Measurements from ENCODE around the gene VWA2. TPM values are rescaled to one million over a fixed set of nuclear protein-coding genes. Genes with fewer than 3 reads are reported as not detected.

VWA2 gene
- total RNA-seq, 6 experiments from 2014 or later: 0.07 TPM; not detected in 5

DNA sequence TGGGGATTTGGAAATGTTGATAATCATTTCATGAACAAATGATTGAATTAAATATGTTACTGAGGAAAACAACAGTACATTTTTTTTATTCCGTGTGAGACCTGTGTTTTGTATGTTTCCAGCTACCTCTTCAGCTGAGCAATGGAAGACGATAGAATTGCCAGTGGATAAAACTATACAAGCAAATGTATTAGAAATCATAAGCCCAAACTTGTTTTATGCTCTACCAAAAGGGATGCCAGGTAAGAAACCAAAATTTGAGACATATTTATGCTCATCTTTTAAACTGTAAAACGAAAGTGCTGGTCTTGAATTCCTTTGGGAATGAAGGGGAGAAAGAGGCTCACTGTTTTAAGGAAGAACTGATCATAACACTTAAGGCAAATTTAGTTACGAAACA is 17.8 kb upstream of the VWA2 start:
- Mint-ChIP-seq H3K27ac (no peak overlapping the region), H3K4me1 (ENCODE audit: low read depth) (no peaks in the 10 kb centered on the region), H3K36me3 (ENCODE audit: low read depth) (no peaks in the 10 kb centered on the region), H3K9me3 (no peaks in the 10 kb centered on the region), H3K4me3 (no peak overlapping the region), H3K27me3 (ENCODE audit: insufficient read depth) (peaks cover 20% of the 10 kb centered on the region)
- TF ChIP-seq CTCF (IDR thresholded peaks at IDR 0.05): no peak
- DNase-seq: no peak

- no peaks in the 10 kb centered on the region for H3K36me3 Mint-ChIP-seq (ENCODE audit: low read depth)
- no peak overlapping the region for H3K4me3 Mint-ChIP-seq
- no peak for TF ChIP-seq CTCF (IDR thresholded peaks at IDR 0.05)
- no peak overlapping the region for H3K27ac Mint-ChIP-seq
- H3K27me3 Mint-ChIP-seq (ENCODE audit: insufficient read depth): peaks cover 23% of the 10 kb centered on the region
- H3K4me1 Mint-ChIP-seq (ENCODE audit: low read depth): no peaks in the 10 kb centered on the region
- no peak for DNase-seq
- H3K9me3 Mint-ChIP-seq: no peaks in the 10 kb centered on the region
Measured at GRCh38 chr10:114223066-114223465, 16.0 kb upstream of the VWA2 start.

DNA sequence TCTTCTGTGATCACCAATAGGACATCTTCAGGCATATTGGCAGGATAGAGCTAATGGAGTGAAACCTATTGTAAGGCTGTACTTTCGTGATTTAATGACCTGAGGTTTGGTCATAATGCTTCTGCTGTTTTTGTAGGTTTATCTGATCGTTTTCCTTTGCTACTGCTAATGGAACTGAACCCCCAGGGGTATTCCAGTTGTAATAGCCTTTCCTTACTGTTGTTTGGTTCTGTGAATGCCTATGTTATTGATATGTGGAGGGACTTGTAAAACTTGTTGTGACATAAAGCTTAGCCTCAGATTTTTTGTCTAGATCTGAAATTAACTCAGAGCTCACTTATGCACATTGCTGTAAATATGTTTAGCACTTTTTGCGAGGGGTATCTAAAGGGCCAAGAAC is 10.9 kb upstream of the VWA2 start:
- Mint-ChIP-seq H3K27me3 (ENCODE audit: insufficient read depth) (peaks cover 22% of the 10 kb centered on the region), H3K4me3 (no peak overlapping the region), H3K36me3 (ENCODE audit: low read depth) (no peaks in the 10 kb centered on the region), H3K9me3 (no peaks in the 10 kb centered on the region), H3K27ac (no peak overlapping the region), H3K4me1 (ENCODE audit: low read depth) (no peaks in the 10 kb centered on the region)
- DNase-seq: no peak
- TF ChIP-seq CTCF (IDR thresholded peaks at IDR 0.05): no peak

DNA sequence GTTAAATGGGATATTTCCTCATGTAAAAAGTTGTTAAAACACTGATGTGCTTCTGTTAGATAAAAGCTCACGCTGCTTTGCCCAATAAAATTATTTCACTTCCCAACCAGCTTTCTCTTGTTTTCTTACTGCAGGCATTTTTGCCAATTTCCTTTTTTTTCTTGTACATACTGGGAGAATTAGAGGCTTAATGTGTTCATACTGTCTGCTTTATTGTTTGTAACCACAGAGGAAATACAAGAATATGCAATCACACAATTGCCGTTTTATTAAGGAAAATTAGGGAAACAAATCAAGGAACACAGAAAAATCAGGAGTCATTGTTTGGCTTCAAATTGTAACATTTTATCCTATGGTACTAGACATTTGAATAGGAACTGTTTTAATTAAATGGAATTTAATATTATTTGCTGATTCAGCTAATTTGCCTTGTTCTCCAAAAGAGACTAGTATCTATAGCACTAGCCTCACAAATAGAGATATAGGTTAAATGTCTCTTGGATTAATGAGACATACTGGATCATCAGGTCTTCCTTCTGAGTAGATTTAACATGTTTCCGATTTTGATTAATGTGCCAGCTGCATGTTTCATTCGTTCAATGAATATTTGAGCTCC is 6.4 kb upstream of the VWA2 start:
- no peaks in the 10 kb centered on the region for H3K36me3 Mint-ChIP-seq (ENCODE audit: low read depth)
- H3K27ac Mint-ChIP-seq: no peak overlapping the region
- H3K27me3 Mint-ChIP-seq (ENCODE audit: insufficient read depth): peaks cover 28% of the 10 kb centered on the region
- no peak overlapping the region for H3K4me3 Mint-ChIP-seq
- H3K4me1 Mint-ChIP-seq (ENCODE audit: low read depth): no peaks in the 10 kb centered on the region
- DNase-seq: no peak
- H3K9me3 Mint-ChIP-seq: no peaks in the 10 kb centered on the region
- no peak for TF ChIP-seq CTCF (IDR thresholded peaks at IDR 0.05)

- DNase-seq: no peak
- no peak for TF ChIP-seq CTCF (IDR thresholded peaks at IDR 0.05)
- no peak overlapping the region for H3K27ac Mint-ChIP-seq
- no peaks in the 10 kb centered on the region for H3K9me3 Mint-ChIP-seq
- peaks cover 31% of the 10 kb centered on the region for H3K27me3 Mint-ChIP-seq (ENCODE audit: insufficient read depth)
- no peaks in the 10 kb centered on the region for H3K36me3 Mint-ChIP-seq (ENCODE audit: low read depth)
- no peak overlapping the region for H3K4me3 Mint-ChIP-seq
- no peaks in the 10 kb centered on the region for H3K4me1 Mint-ChIP-seq (ENCODE audit: low read depth)
Measured at GRCh38 chr10:114233482-114233881, 5.6 kb upstream of the VWA2 start.

DNA sequence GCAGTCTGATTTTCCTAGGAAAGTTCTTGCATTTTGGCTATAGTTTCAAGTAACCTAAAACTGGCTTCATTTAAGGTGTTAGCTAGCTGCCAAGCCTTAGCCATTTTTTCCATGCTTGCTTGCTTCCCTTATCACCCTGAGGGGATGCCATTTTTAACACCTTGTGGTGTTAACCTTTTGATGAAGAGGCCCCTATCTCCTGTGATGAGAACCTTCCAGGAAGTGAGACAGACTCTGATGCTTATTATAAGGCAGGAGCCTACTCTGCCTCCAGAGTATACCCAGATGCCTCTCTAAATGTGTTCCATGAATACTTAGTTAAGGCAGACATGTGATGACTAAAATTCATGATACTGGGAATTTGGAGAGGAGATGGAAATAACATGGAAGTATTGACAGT is 4.9 kb upstream of the VWA2 start:
- no peaks in the 10 kb centered on the region for H3K9me3 Mint-ChIP-seq
- H3K4me1 Mint-ChIP-seq (ENCODE audit: low read depth): no peaks in the 10 kb centered on the region
- DNase-seq: no peak
- no peak overlapping the region for H3K27ac Mint-ChIP-seq
- H3K27me3 Mint-ChIP-seq (ENCODE audit: insufficient read depth): peaks cover 38% of the 10 kb centered on the region
- no peaks in the 10 kb centered on the region for H3K36me3 Mint-ChIP-seq (ENCODE audit: low read depth)
- TF ChIP-seq CTCF (IDR thresholded peaks at IDR 0.05): no peak
- no peak overlapping the region for H3K4me3 Mint-ChIP-seq

All from HFFc6 (cell line).